ENCODE measurements around the gene OR10H5. TPM values are rescaled to one million over a fixed set of nuclear protein-coding genes. Genes with fewer than 3 reads are reported as not detected.
"Not testable (repeated sequence)": the region's sequence is repeated elsewhere in the genome, so short reads cannot be mapped to it uniquely, and the experiment has no call there.

Gene OR10H5
- total RNA-seq, 1 experiment from 2014 or later, result not detected

GRCh38 chr19:15828121-15828610, 40.7 kb downstream of the OR10H5 start:
- no peaks in the 10 kb centered on the region for H3K4me1 ChIP-seq (ENCODE audit: control insufficient read depth, insufficient read depth, low read length)
- no TSS peak for BruUV-seq (replicated peaks)
- ChIA-PET POLR2A (no interaction called here), CTCF (no interaction called here)
- H3K36me3 ChIP-seq (ENCODE audit: control insufficient read depth, insufficient read depth, low read length), result no peaks in the 10 kb centered on the region; the same call in 1 of the 2 replicates
- TF ChIP-seq REST (IDR thresholded peaks at IDR 0.05; ENCODE audit: insufficient read depth in 1 of 2, low read depth in 2 of 2, low read length in 1 of 2) (no peak), SIN3A (IDR thresholded peaks at IDR 0.05; ENCODE audit: borderline replicate concordance, insufficient read depth, low read depth, low read length) (no peak)
- DNase-seq (ENCODE audit: low read depth, low spot score), result no peak
- no peak overlapping the region for H3K27ac ChIP-seq (ENCODE audit: low read length)
- no peaks in the 10 kb centered on the region for H3K27me3 ChIP-seq (ENCODE audit: control insufficient read depth, insufficient read depth, low read length)
- intact Hi-C loops (cut with micrococcal nuclease; ENCODE audit: unreplicated experiment) (no loop called here), in situ Hi-C loops (cut with HindIII; ENCODE audit: low pct_unique_long_range_greater_than_20kb, low sequenced_read_pairs) (no loop called here)
- no peak overlapping the region for H3K4me3 ChIP-seq (ENCODE audit: low read depth in 2 of 2, low read length in 2 of 2)
- H3K9me3 ChIP-seq (ENCODE audit: control insufficient read depth, insufficient read depth, low read depth, low read length), result no peaks in the 10 kb centered on the region
- no peak for ATAC-seq

- BruUV-seq (replicated peaks); H3K9me3 ChIP-seq (ENCODE audit: control insufficient read depth, insufficient read depth, low read depth, low read length); in situ Hi-C loops (cut with HindIII; ENCODE audit: low pct_unique_long_range_greater_than_20kb, low sequenced_read_pairs); H3K27me3 ChIP-seq (ENCODE audit: control insufficient read depth, insufficient read depth, low read length); ATAC-seq; H3K4me1 ChIP-seq (ENCODE audit: control insufficient read depth, insufficient read depth, low read length); CTCF ChIA-PET; H3K27ac ChIP-seq (ENCODE audit: low read length); DNase-seq (ENCODE audit: low read depth, low spot score); POLR2A ChIA-PET; H3K4me3 ChIP-seq (ENCODE audit: low read depth in 2 of 2, low read length in 2 of 2); H3K36me3 ChIP-seq (ENCODE audit: control insufficient read depth, insufficient read depth, low read length); intact Hi-C loops (cut with micrococcal nuclease; ENCODE audit: unreplicated experiment): not testable (repeated sequence)
These were observed 41.3 kb downstream of the OR10H5 start for GRCh38 chr19:15828611-15829305.

- CTCF ChIA-PET, result no interaction called here
- no peak for TF ChIP-seq POLR2AphosphoS5 (IDR thresholded peaks at IDR 0.05; ENCODE audit: low read depth, low read length)
- Histone ChIP-seq H3K4me1 (ENCODE audit: control insufficient read depth, insufficient read depth, low read length) (no peaks in the 10 kb centered on the region), H3K4me3 (ENCODE audit: low read depth in 2 of 2, low read length in 2 of 2) (no peak overlapping the region), H3K27me3 (ENCODE audit: control insufficient read depth, insufficient read depth, low read length) (no peaks in the 10 kb centered on the region), H3K27ac (ENCODE audit: low read length) (no peak overlapping the region), H3K36me3 (ENCODE audit: control insufficient read depth, insufficient read depth, low read length) (no peaks in the 10 kb centered on the region; the same call in 1 of the 2 replicates), H3K9me3 (ENCODE audit: control insufficient read depth, insufficient read depth, low read depth, low read length) (no peaks in the 10 kb centered on the region)
- DNase-seq (ENCODE audit: low read depth, low spot score) (no peak), ATAC-seq (no peak)
- BruUV-seq (replicated peaks), result no TSS peak
- in situ Hi-C loops (cut with HindIII; ENCODE audit: low pct_unique_long_range_greater_than_20kb, low sequenced_read_pairs), result no loop called here
- intact Hi-C loops (cut with micrococcal nuclease; ENCODE audit: unreplicated experiment), result no loop called here
- POLR2A ChIA-PET, result no interaction called here
These were observed 41.8 kb downstream of the OR10H5 start for GRCh38 chr19:15829306-15829698.

- BruUV-seq (replicated peaks), result no TSS peak
- in situ Hi-C loops (cut with HindIII; ENCODE audit: low pct_unique_long_range_greater_than_20kb, low sequenced_read_pairs), result no loop called here
- DNase-seq (ENCODE audit: low read depth, low spot score) (no peak), ATAC-seq (no peak)
- Histone ChIP-seq H3K27me3 (ENCODE audit: control insufficient read depth, insufficient read depth, low read length) (no peaks in the 10 kb centered on the region), H3K27ac (ENCODE audit: low read length) (no peak overlapping the region), H3K4me1 (ENCODE audit: control insufficient read depth, insufficient read depth, low read length) (no peaks in the 10 kb centered on the region), H3K36me3 (ENCODE audit: control insufficient read depth, insufficient read depth, low read length) (no peaks in the 10 kb centered on the region; the same call in 1 of the 2 replicates), H3K9me3 (ENCODE audit: control insufficient read depth, insufficient read depth, low read depth, low read length) (no peaks in the 10 kb centered on the region), H3K4me3 (ENCODE audit: low read depth in 2 of 2, low read length in 2 of 2) (no peak overlapping the region)
- TF ChIP-seq TCF7L2 (IDR thresholded peaks at IDR 0.05; ENCODE audit: low read depth, low read length) (no peak), SIN3A (IDR thresholded peaks at IDR 0.05; ENCODE audit: borderline replicate concordance, insufficient read depth, low read depth, low read length) (no peak), CTCF (IDR thresholded peaks at IDR 0.05) (no peak)
- ChIA-PET POLR2A (no interaction called here), CTCF (no interaction called here)
- intact Hi-C loops (cut with micrococcal nuclease; ENCODE audit: unreplicated experiment), result no loop called here
These were observed 42.3 kb downstream of the OR10H5 start for GRCh38 chr19:15829786-15830185.

Data from Panc1 (cell line).